ENCODE data around the gene PODXL2. TPM values are rescaled to one million over a fixed set of nuclear protein-coding genes. Genes with fewer than 3 reads are reported as not detected.

Gene PODXL2
- total RNA-seq, 1 donor from 2014 or later, result 25.7 TPM

DNA sequence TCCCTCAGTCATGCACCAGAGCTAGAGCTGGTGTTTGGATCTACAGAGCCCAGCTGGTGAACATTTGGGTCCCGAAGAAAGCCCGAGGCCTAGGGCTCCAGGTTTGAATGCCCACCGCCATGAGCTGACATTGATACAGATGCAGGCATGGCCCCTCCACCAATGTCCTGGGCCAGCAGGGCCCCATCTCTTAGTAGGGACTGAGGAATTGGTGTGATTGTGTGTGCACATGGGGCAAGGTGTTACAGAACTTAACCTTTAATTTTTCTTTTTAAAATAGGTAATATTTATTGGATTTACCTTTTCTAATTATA, 11.0 kb downstream of the PODXL2 start:
- Mint-ChIP-seq H3K4me1 (ENCODE audit: low read depth) (no peaks in the 10 kb centered on the region), H3K27ac (no peak overlapping the region), H3K9me3 (ENCODE audit: low read depth) (no peaks in the 10 kb centered on the region), H3K4me3 (ENCODE audit: low read depth) (no peak overlapping the region), H3K36me3 (ENCODE audit: insufficient read depth) (no peaks in the 10 kb centered on the region), H3K27me3 (no peaks in the 10 kb centered on the region)
- DNase-seq (ENCODE audit: low spot score, unreplicated experiment), result no peak
- TF ChIP-seq, protein P1, sequence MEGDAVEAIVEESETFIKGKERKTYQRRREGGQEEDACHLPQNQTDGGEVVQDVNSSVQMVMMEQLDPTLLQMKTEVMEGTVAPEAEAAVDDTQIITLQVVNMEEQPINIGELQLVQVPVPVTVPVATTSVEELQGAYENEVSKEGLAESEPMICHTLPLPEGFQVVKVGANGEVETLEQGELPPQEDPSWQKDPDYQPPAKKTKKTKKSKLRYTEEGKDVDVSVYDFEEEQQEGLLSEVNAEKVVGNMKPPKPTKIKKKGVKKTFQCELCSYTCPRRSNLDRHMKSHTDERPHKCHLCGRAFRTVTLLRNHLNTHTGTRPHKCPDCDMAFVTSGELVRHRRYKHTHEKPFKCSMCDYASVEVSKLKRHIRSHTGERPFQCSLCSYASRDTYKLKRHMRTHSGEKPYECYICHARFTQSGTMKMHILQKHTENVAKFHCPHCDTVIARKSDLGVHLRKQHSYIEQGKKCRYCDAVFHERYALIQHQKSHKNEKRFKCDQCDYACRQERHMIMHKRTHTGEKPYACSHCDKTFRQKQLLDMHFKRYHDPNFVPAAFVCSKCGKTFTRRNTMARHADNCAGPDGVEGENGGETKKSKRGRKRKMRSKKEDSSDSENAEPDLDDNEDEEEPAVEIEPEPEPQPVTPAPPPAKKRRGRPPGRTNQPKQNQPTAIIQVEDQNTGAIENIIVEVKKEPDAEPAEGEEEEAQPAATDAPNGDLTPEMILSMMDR (IDR thresholded peaks at IDR 0.05; ENCODE audit: unreplicated experiment), result no peak

DNA sequence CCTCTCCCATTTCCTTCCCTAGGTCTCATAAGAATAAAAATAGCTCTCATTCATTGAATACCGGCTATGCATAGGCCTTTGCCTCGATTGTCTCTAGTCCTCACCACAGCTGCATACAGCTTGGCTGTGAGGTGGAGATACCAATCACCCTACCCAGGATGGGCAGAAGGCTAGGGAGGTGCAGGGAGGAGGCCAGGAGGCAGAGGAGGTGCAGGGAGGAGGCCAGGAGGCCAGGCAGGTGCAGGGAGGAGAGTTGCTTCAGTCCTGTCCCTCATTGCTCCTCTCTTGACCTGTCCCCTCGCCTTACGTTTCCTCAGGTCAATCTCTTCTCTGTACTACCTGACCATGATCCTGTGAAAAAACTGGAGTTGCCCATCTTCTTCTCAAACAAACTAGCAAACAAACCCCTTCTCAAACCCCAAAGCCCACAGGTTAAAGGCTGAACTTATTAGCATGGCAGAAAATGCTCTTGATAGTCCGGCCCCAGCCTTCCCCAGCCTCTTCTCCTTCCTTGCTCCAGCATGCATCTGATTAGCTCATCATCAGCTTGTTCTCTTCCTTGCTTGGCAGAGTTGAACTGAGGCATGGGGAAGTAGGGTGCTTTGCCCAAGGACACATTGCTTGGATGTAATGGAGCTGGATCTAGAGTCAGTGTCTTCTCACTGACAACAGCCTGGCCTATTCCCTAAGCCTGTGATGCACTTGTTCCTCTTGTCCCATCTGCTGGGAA, 15.8 kb downstream of the PODXL2 start:
- Mint-ChIP-seq H3K27ac (no peak overlapping the region), H3K9me3 (ENCODE audit: low read depth) (no peaks in the 10 kb centered on the region), H3K27me3 (no peaks in the 10 kb centered on the region), H3K36me3 (ENCODE audit: insufficient read depth) (no peaks in the 10 kb centered on the region), H3K4me3 (ENCODE audit: low read depth) (no peak overlapping the region), H3K4me1 (ENCODE audit: low read depth) (no peaks in the 10 kb centered on the region)
- DNase-seq (ENCODE audit: low spot score, unreplicated experiment), result no peak
- TF ChIP-seq, protein P1 (IDR thresholded peaks at IDR 0.05; ENCODE audit: unreplicated experiment), result no peak

DNA sequence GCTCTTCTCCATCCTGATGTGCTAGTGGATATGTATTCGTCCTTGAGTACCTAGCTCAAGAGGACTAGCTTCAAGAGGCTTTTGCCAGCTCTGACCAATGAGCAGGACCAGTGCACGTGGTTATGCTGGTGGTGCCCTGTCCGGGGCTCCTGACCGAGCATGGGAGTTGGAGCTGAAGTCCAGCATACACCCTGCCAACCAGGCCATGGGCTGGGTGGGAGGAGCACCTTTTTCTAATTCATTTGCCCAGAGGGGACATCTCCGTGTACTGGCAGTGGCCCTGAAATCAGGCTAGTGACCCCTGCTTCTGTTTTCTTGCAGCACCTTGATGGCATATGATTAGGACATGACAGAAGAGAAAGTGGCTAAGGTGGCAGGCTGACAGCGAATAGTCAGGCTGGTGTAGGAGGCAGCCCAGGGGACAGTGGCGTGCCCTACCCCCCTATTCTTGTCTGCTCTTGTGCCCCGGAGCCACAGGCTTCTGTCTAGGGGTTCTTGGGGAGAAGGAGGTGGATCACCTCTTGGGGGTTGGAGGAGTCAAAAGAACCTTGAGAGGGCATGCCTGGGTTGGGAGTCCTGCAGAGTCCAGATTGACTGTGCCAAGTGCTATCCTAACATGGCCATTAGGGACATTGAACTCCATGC, 16.5 kb downstream of the PODXL2 start:
- no peak for DNase-seq (ENCODE audit: low spot score, unreplicated experiment)
- Mint-ChIP-seq H3K4me3 (ENCODE audit: low read depth) (no peak overlapping the region), H3K4me1 (ENCODE audit: low read depth) (no peaks in the 10 kb centered on the region), H3K9me3 (ENCODE audit: low read depth) (no peaks in the 10 kb centered on the region), H3K36me3 (ENCODE audit: insufficient read depth) (no peaks in the 10 kb centered on the region), H3K27me3 (no peaks in the 10 kb centered on the region), H3K27ac (no peak overlapping the region)
- TF ChIP-seq, protein P1 (IDR thresholded peaks at IDR 0.05; ENCODE audit: unreplicated experiment), result no peak

DNA sequence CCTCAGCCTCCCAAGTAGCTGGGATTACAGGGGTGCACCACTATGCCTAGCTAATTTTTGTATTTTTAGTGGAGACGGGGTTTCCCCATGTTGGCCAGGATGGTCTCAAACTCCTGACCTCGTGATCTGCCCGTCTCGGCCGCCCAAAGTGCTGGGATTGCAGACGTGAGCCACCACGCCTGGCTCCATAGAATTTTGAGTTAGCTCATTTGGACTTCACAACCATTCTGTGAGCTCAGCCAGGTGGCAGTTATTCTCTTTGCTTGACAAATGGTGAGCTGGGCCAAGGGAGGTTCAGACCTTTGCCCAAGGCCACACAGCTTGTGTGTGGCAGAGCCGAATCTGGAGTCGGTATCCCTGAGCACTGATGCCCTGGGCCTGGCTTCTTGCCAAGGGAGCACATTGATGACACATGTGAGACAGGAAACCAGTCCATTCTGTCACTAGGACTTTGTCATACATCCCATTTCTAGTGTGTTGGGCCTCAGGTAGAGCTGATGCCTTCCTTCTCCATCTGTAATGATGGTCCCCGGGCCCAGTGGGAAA, 17.6 kb downstream of the PODXL2 start:
- Mint-ChIP-seq H3K9me3 (ENCODE audit: low read depth) (no peaks in the 10 kb centered on the region), H3K27ac (no peak overlapping the region), H3K4me3 (ENCODE audit: low read depth) (no peak overlapping the region), H3K36me3 (ENCODE audit: insufficient read depth) (no peaks in the 10 kb centered on the region), H3K27me3 (no peaks in the 10 kb centered on the region), H3K4me1 (ENCODE audit: low read depth) (no peaks in the 10 kb centered on the region)
- no peak for DNase-seq (ENCODE audit: low spot score, unreplicated experiment)
- TF ChIP-seq, protein P1 (IDR thresholded peaks at IDR 0.05; ENCODE audit: unreplicated experiment), result no peak

DNA sequence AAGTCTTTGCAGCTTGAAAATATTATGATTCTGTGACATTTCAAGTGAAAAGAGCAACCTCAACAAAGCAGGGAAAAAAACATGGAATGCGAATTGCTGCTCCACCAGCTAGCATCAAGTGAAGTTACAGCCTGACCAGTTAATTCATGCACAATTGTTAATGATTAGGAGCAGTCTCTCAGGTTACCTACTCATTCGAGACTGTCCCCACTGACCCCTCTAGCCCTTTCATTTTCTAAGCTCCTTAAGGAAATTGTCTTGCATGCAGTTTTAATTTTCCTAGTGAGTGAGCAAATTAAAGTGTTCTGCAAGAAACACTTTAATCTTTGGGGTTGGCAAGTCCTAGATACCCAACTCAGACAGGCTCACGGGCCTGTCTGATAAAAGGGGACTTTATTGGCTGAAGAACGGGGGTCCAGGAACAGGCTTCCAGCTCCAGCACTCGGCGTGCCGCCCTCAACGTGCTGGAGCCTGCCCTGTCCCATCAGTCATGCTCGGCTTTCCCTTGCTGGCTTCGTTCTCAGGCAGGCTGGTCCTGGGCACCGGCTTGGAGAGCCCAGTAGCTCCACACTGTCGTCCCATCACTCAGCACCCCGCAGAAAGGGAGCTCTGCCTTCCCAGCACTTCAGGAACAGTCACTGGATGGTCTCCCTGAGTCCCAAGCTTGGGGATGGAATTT, 18.3 kb downstream of the PODXL2 start:
- Mint-ChIP-seq H3K36me3 (ENCODE audit: insufficient read depth) (no peaks in the 10 kb centered on the region), H3K27ac (no peak overlapping the region), H3K27me3 (no peaks in the 10 kb centered on the region), H3K4me1 (ENCODE audit: low read depth) (no peaks in the 10 kb centered on the region), H3K9me3 (ENCODE audit: low read depth) (no peaks in the 10 kb centered on the region), H3K4me3 (ENCODE audit: low read depth) (no peak overlapping the region)
- TF ChIP-seq, protein P1 (IDR thresholded peaks at IDR 0.05; ENCODE audit: unreplicated experiment), result no peak
- no peak for DNase-seq (ENCODE audit: low spot score, unreplicated experiment)

Measured in progenitor cell of endocrine pancreas (in vitro differentiated cells).